ENCODE results near the gene RPS6KA5. TPM values are rescaled to one million over a fixed set of nuclear protein-coding genes. Genes with fewer than 3 reads are reported as not detected.
"Not testable (repeated sequence)": the region's sequence is repeated elsewhere in the genome, so short reads cannot be mapped to it uniquely, and the experiment has no call there.

RPS6KA5 gene
- total RNA-seq, 1 experiment from 2014 or later = 3.8 TPM

GRCh38 chr14:91088585-91089235 lies 28.3 kb upstream of the RPS6KA5 start:
- Histone ChIP-seq H3K56ac (ENCODE audit: insufficient read length, low read depth, low read length) (no peak overlapping the region), H3K9ac (ENCODE audit: extremely low read depth, insufficient read length, low read length) (no peak overlapping the region), H3K23ac (ENCODE audit: insufficient read length, low read depth, low read length) (no peak overlapping the region), H3K4me1 (ENCODE audit: insufficient read depth, low read length) (no peaks in the 10 kb centered on the region), H4K91ac (ENCODE audit: insufficient read length, low read depth, low read length) (no peak overlapping the region), H3T11ph (ENCODE audit: low read length) (no peak overlapping the region), H3K4ac (ENCODE audit: low read depth, low read length) (no peak overlapping the region), H2BK12ac (ENCODE audit: insufficient read length, low read depth, low read length) (no peak overlapping the region), H3K79me2 (ENCODE audit: insufficient read depth, low read length) (no peaks in the 10 kb centered on the region), H3K27me3 (ENCODE audit: insufficient read depth, low read length) (no peaks in the 10 kb centered on the region), H3K79me1 (ENCODE audit: insufficient read depth, low read depth, low read length, poor library complexity, severe bottlenecking) (no peaks in the 10 kb centered on the region), H3K4me2 (ENCODE audit: insufficient read depth, insufficient read length, low read length) (no peak overlapping the region), H3K18ac (ENCODE audit: insufficient read length, low read depth, low read length) (no peak overlapping the region), H2AK5ac (ENCODE audit: insufficient read length, low read length) (peak overlapping the region; percentile 57), H3K27ac (ENCODE audit: insufficient read length, low read depth, low read length) (no peak overlapping the region), H2BK20ac (ENCODE audit: low read depth, low read length, poor library complexity, severe bottlenecking) (no peak overlapping the region), H3K23me2 (ENCODE audit: insufficient read length, low read depth, low read length, poor library complexity, severe bottlenecking) (no peaks in the 10 kb centered on the region), H4K5ac (ENCODE audit: insufficient read length, low read depth, low read length) (no peak overlapping the region), H4K8ac (replicated peaks; ENCODE audit: insufficient read length, low read depth, low read length) (no peak overlapping the region), H3K9me3 (ENCODE audit: control insufficient read depth, low read depth, low read length) (no peaks in the 10 kb centered on the region), H3K14ac (ENCODE audit: insufficient read depth, low read length) (no peak overlapping the region; the same call in 1 of the 2 replicates), H4K20me1 (ENCODE audit: control insufficient read depth, insufficient read depth, insufficient read length) (no peaks in the 10 kb centered on the region), H2BK5ac (ENCODE audit: insufficient read length, low read length) (no peak overlapping the region), H2BK15ac (ENCODE audit: low read depth, low read length) (no peak overlapping the region), H2BK120ac (ENCODE audit: low read depth, low read length, poor library complexity, severe bottlenecking) (no peak overlapping the region), H2AFZ (ENCODE audit: low read length) (no peak overlapping the region)
- no peak overlapping the region for H3K4me3 Mint-ChIP-seq
- no peak overlapping the region for H3K27ac Mint-ChIP-seq
- TF ChIP-seq CTCF (conservative IDR thresholded peaks at IDR 0.05) = no peak
- peaks cover 0 to 2% (median 0%) of the 10 kb centered on the region in 3 experiments; a peak in 1 of 7 replicates for H3K36me3 Mint-ChIP-seq (ENCODE audit: insufficient read depth in 1 of 3, low read depth in 3 of 3)
- no CpG with 5 or more reads among the region's 5 CpGs for WGBS (ENCODE audit: extremely low coverage, insufficient read length, low lambda C conversion rate)
- peaks cover 0 to 2% of the 10 kb centered on the region in 2 experiments; a peak in 1 of 5 replicates for H3K9me3 Mint-ChIP-seq
- DNase-seq = no peak
- H3K4me1 Mint-ChIP-seq = no peaks in the 10 kb centered on the region
- no peaks in the 10 kb centered on the region; the same call in 1 of the 2 replicates for H3K27me3 Mint-ChIP-seq (ENCODE audit: low read depth)

GRCh38 chr14:91087470-91087869 lies 27.0 kb upstream of the RPS6KA5 start:
- not testable (repeated sequence) for H2AFZ ChIP-seq (ENCODE audit: low read length); H3T11ph ChIP-seq (ENCODE audit: low read length); H2BK20ac ChIP-seq (ENCODE audit: low read depth, low read length, poor library complexity, severe bottlenecking); H3K9me3 Mint-ChIP-seq; H3K18ac ChIP-seq (ENCODE audit: insufficient read length, low read depth, low read length); H2BK120ac ChIP-seq (ENCODE audit: low read depth, low read length, poor library complexity, severe bottlenecking); H2AK5ac ChIP-seq (ENCODE audit: insufficient read length, low read length); H3K9me3 ChIP-seq (ENCODE audit: control insufficient read depth, low read depth, low read length); H2BK15ac ChIP-seq (ENCODE audit: low read depth, low read length); H3K79me1 ChIP-seq (ENCODE audit: insufficient read depth, low read depth, low read length, poor library complexity, severe bottlenecking); H3K4me1 Mint-ChIP-seq; DNase-seq; H3K9ac ChIP-seq (ENCODE audit: extremely low read depth, insufficient read length, low read length); H4K20me1 ChIP-seq (ENCODE audit: control insufficient read depth, insufficient read depth, insufficient read length); H4K91ac ChIP-seq (ENCODE audit: insufficient read length, low read depth, low read length); H3K23ac ChIP-seq (ENCODE audit: insufficient read length, low read depth, low read length); H2BK5ac ChIP-seq (ENCODE audit: insufficient read length, low read length); H2BK12ac ChIP-seq (ENCODE audit: insufficient read length, low read depth, low read length); H3K4ac ChIP-seq (ENCODE audit: low read depth, low read length); H3K4me1 ChIP-seq (ENCODE audit: insufficient read depth, low read length); H3K27me3 Mint-ChIP-seq (ENCODE audit: low read depth); H3K36me3 Mint-ChIP-seq (ENCODE audit: insufficient read depth in 1 of 3, low read depth in 3 of 3); H3K14ac ChIP-seq (ENCODE audit: insufficient read depth, low read length); H3K4me2 ChIP-seq (ENCODE audit: insufficient read depth, insufficient read length, low read length); H4K8ac ChIP-seq (replicated peaks; ENCODE audit: insufficient read length, low read depth, low read length); H3K27ac Mint-ChIP-seq; H4K5ac ChIP-seq (ENCODE audit: insufficient read length, low read depth, low read length); H3K27me3 ChIP-seq (ENCODE audit: insufficient read depth, low read length); H3K56ac ChIP-seq (ENCODE audit: insufficient read length, low read depth, low read length); H3K23me2 ChIP-seq (ENCODE audit: insufficient read length, low read depth, low read length, poor library complexity, severe bottlenecking); H3K79me2 ChIP-seq (ENCODE audit: insufficient read depth, low read length); H3K4me3 Mint-ChIP-seq; H3K27ac ChIP-seq (ENCODE audit: insufficient read length, low read depth, low read length)
- no CpG with 5 or more reads among the region's 5 CpGs for WGBS (ENCODE audit: extremely low coverage, insufficient read length, low lambda C conversion rate)
